Measurements from ENCODE around the gene AFAP1L2. TPM values are rescaled to one million over a fixed set of nuclear protein-coding genes. Genes with fewer than 3 reads are reported as not detected.

The AFAP1L2 gene
- total and polyA plus RNA-seq, 2 experiments from 2014 or later = 0.75 to 3.8 TPM

GRCh38 chr10:114431414-114432135, 27.3 kb upstream of the AFAP1L2 start:
- no peaks in the 10 kb centered on the region for H3K9me3 ChIP-seq (ENCODE audit: low read depth)
- no peak for DNase-seq (ENCODE audit: low read depth in 1 of 2, low spot score in 1 of 2)
- TF ChIP-seq CTCF (IDR thresholded peaks at IDR 0.05; ENCODE audit: low read depth, low read length) = no peak
- H3K27ac ChIP-seq = peak overlapping the region; percentile 17
- H3K4me3 ChIP-seq = no peak overlapping the region
- peaks cover 30% of the 10 kb centered on the region for H3K36me3 ChIP-seq
- H3K4me1 ChIP-seq (ENCODE audit: low read depth) = no peaks in the 10 kb centered on the region
- H3K27me3 ChIP-seq = no peaks in the 10 kb centered on the region

- Histone ChIP-seq H3K9me3 (ENCODE audit: low read depth) (no peaks in the 10 kb centered on the region), H3K27me3 (no peaks in the 10 kb centered on the region), H3K36me3 (peaks cover 29% of the 10 kb centered on the region), H3K4me1 (ENCODE audit: low read depth) (no peaks in the 10 kb centered on the region), H3K27ac (peak overlapping the region; percentile 9), H3K4me3 (no peak overlapping the region)
- TF ChIP-seq CTCF (IDR thresholded peaks at IDR 0.05; ENCODE audit: low read depth, low read length) = no peak
- DNase-seq (ENCODE audit: low read depth in 1 of 2, low spot score in 1 of 2) = no peak
Observed at GRCh38 chr10:114430688-114431413, 26.5 kb upstream of the AFAP1L2 start.

GRCh38 chr10:114429581-114430335, 25.5 kb upstream of the AFAP1L2 start:
- no peaks in the 10 kb centered on the region for H3K27me3 ChIP-seq
- TF ChIP-seq CTCF (IDR thresholded peaks at IDR 0.05; ENCODE audit: low read depth, low read length) = no peak
- no peak for DNase-seq (ENCODE audit: low read depth in 1 of 2, low spot score in 1 of 2)
- peaks cover 18% of the 10 kb centered on the region for H3K36me3 ChIP-seq
- no peak overlapping the region for H3K27ac ChIP-seq
- no peaks in the 10 kb centered on the region for H3K4me1 ChIP-seq (ENCODE audit: low read depth)
- no peaks in the 10 kb centered on the region for H3K9me3 ChIP-seq (ENCODE audit: low read depth)
- H3K4me3 ChIP-seq = no peak overlapping the region

GRCh38 chr10:114427124-114427852, 23.0 kb upstream of the AFAP1L2 start:
- H3K4me1 ChIP-seq (ENCODE audit: low read depth) = no peaks in the 10 kb centered on the region
- no peak for TF ChIP-seq CTCF (IDR thresholded peaks at IDR 0.05; ENCODE audit: low read depth, low read length)
- no peaks in the 10 kb centered on the region for H3K27me3 ChIP-seq
- DNase-seq (ENCODE audit: low read depth in 1 of 2, low spot score in 1 of 2) = peak in 1 of 2 donors; percentile 27
- no peak overlapping the region for H3K4me3 ChIP-seq
- H3K9me3 ChIP-seq (ENCODE audit: low read depth) = no peaks in the 10 kb centered on the region
- H3K27ac ChIP-seq = no peak overlapping the region
- peaks cover 4% of the 10 kb centered on the region for H3K36me3 ChIP-seq

GRCh38 chr10:114426476-114426875, 22.2 kb upstream of the AFAP1L2 start:
- Histone ChIP-seq H3K27ac (no peak overlapping the region), H3K4me1 (ENCODE audit: low read depth) (no peaks in the 10 kb centered on the region), H3K36me3 (peaks cover 2% of the 10 kb centered on the region), H3K4me3 (no peak overlapping the region), H3K27me3 (no peaks in the 10 kb centered on the region), H3K9me3 (ENCODE audit: low read depth) (no peaks in the 10 kb centered on the region)
- no peak for DNase-seq (ENCODE audit: low read depth in 1 of 2, low spot score in 1 of 2)
- TF ChIP-seq CTCF (IDR thresholded peaks at IDR 0.05; ENCODE audit: low read depth, low read length) = no peak

All from cardiac muscle cell (in vitro differentiated cells and primary cell).